GM21786 (cell line): ENCODE data around the gene ACOXL.

Experiments
- ATAC-seq: cut with Tn5 transposase; IDR thresholded peaks from one replicate; pipeline ENCODE4 v1.9.1; 2021; ENCODE audit not compliant: unreplicated experiment

ACOXL gene

GRCh38 chr2:110819711-110820110 lies 87.3 kb downstream of the ACOXL start:
- no peak for ATAC-seq

DNA sequence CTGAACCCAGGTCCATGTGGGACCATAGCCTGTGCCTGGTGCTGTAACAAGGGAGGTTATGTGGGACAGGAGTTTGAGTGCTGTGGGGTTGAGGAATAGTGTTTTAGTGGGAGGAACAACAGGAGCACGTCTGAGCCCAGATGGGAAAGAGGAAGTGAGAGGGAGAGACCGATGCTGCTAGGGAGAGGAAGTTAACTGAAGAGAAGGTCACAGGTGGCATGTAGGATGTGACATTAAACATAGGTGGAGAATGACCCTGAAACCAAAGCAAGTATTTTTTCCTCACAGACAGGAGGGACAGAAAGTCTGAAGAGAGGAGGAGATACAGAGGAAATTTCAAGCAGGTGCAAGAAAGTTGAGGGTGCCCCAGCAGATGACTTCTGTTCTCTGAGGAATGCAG lies 87.8 kb downstream of the ACOXL start:
- no peak for ATAC-seq

DNA sequence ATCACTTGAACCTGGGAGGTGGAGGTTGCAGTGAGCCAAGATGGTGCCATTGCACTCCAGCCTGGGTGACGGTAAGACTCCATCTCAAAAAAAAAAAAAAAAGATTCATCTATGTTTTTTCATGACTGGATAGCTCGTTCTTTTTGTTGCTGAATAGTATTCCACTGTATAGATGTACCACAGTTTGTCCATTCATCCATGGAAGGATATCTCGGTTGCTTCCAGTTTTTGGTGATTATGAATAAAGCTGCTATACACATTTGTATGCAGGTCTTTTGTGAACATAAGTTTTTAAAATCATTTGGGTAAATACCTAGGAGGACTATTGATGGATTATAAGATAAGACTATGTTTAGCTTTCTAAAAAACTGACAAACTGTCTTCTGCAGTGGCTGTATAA lies 90.8 kb downstream of the ACOXL start:
- ATAC-seq, result no peak

DNA sequence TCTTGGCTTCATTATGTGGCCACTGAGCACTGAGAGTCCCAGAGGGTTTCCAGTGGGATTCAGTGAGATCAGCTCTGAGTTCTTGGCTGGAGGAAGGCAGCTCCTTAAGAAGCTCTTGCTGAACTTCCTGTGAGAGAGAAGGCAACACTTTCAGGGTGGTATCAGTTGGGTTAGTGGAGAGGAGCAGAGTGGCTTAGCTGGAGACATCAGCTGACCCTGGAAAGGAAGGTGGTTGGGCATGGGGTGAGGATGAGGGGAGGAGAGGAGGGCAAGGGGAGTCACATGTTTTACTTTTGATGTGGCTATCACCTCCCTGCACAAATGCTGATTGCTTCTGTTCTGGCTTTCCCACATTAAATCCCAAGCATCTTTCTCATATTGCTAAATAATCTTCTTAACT lies 95.1 kb downstream of the ACOXL start:
- ATAC-seq, result no peak

DNA sequence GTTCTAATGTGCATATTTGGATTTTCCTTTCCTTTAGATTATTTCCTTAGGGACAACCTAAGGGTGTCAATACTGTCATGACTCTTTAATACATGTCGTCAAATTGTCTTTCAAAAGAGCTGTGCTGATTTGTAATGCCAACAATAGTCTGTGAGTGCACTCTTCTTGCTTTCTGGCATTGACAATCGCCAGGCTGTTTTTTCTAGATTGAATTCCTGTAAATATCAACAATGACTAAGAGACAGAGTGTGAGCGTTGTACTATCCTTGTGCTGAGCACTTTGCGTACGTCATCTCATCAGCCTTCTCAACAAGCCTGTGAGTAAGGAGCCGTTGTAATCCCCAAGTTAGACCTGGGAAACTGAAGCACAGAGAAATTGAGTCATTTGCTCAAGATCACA lies 96.0 kb downstream of the ACOXL start:
- ATAC-seq, result no peak

DNA sequence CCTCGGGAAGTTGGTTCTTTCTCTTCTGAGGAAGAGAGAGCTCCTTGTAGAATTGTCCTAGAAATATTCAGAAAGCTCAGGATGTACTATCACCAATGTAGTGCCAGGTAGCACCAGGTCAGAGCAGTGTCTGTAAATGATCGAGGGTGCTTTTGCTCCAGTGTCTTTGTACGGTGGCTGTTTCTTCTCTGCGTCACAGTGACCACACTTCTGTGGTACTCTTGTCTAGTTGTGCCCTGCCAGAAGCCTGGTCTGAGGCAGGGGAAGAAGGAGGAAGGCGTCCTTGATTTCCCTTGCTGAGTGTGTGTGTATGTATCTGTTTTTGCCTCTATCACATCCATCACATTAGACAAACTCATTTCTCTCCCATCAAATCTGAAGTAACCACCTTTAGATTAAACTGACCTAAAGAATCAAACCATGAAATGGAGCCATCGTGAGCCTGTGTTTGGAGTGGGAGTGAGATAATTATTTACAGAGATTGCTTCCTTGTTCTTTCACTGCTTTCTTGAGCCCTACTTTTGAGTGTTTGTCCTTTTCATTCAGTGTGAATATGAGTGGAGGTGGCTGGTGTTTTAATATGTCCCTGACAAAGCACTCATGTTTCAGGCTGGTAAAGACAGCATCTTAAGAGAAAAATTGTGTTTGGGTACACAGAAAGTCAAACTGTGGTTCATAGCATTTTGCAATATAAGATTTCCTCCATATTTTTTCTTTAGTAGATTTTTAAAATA lies 97.2 kb downstream of the ACOXL start:
- ATAC-seq, result no peak

DNA sequence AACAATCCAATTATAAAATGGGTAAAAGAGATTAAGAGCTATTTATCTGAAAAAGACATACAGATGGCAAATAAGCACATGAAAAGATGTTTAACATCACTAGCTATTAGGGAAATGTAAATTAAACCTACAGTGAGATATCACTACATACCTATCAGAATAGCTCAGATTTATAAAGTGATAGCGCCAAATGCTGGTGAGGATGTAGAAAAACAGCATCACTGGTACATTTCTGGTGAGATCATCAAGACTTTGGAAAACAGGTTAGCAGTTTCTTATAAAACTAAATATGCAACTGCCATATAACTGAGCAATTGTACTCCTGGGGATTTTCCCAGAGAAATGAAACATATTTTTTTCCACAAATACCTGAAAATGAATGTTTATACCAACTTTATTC lies 100.4 kb downstream of the ACOXL start:
- no peak for ATAC-seq

GRCh38 chr2:110834134-110834827 lies 101.9 kb downstream of the ACOXL start:
- ATAC-seq, result no peak

- no peak for ATAC-seq
Measured at GRCh38 chr2:110836671-110837070, 104.3 kb downstream of the ACOXL start.

- no peak for ATAC-seq
Measured at GRCh38 chr2:110837446-110838409, 105.4 kb downstream of the ACOXL start.

DNA sequence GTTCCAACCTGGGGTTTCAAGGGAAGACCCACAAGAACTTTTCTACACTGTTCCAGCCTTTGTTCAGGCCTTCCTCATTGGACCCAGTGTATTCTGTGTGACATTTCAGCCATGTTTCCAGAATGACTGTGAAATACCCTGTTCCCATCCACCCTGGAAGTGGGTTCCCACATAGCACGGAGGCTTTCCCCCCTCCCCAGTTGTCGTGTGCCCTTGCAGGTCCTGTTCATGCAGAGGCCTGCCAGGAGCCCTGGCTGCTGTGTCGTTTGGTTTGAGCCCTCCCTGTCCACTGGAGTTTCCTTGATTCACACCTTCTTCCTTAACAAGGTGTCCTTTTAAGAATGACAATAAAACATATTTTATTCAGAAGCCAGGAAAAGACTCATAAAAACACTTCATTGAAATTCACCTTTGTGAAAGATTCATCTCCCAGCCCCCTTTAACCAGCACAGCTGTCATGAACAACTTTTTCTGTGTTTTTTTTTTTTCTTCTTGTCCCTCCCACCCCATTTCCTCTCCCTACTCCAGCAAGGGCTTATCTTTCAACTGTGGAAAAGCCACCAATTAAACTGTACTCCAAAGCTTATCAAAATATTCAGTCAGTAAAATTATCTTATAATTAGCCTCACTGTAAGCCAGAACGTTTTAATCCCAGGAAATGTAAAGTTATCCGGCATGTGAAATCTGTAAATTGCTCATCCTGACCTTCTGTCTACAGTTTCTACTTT lies 106.4 kb downstream of the ACOXL start:
- no peak for ATAC-seq

DNA sequence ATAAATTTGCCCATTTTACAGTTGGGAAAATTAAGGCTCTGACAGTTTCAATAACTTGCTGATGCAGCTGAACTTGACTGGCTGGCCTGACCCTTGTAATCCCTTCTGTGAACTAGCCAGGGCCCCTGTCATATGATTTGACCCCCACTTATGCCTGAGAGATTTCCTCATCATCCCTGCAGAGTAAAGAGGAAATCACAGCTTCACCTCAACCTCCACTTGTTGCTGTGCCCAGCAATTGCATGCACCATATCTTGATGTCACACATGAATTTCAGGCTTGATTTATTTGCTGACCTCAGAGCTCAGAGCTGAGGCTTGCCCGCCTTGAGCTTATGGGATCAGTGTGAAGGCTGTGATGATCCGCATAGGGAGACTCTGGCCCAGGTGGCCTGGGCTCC lies 108.1 kb downstream of the ACOXL start:
- ATAC-seq, result no peak

DNA sequence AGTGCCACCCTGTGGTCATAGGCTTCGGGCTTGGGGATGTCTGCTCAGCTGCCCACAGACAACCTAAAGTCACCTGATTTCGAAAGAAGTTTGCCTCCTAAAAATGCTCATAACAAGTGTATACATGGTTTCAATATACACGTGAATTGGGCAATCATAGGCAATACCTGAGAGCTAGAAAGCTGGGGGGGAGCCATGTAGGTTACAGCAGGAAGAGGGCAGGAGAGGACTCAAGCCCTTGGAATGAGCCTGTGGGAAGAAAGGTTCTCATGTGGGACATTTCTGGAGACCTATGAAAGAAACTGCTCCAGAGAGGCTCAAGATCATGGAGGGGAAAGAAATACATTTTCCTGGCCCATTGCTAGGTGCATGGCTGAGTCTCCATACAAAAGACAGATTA lies 109.7 kb downstream of the ACOXL start:
- no peak for ATAC-seq

DNA sequence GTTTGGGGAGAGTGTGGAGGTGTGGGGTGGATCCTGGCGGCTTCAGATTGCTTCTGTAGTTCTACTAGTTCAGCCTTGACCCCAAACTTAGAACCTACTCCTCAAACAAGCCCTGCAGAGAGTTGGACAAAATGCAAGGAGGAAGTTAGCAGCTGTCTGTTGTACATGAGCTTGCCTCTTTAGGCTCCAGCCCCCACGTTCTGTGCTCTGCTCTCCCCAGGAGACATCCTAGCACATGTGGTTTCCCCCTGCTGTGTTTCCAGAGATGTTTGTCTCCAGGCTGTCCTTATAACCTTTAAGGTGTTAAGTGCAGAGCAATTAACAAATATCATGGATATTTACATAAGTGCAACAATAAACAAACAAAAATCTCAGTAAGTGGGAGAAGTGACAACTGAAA lies 111.1 kb downstream of the ACOXL start:
- ATAC-seq, result no peak

- ATAC-seq, result no peak
Measured at GRCh38 chr2:110843959-110844510, 111.7 kb downstream of the ACOXL start.

DNA sequence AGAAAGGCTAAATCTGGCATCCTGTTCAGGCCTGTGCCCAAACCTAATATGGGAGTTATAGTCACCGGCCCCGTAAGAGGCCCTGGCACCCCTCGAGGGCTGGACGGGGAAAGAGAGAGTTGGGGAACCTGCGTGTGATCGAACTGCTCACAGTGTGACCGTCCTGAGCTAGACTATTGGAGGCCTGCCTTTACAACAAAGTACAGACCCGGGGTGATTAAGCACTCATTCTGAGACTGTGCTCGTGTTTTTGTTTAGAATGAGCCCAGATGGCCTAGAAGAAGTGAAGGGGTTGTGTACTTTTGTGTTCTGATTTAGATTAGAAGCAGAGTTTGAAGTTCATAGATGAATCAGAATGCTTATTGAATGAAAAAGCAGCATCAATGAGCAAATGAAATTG lies 115.3 kb downstream of the ACOXL start:
- ATAC-seq, result no peak

- ATAC-seq, result no peak
Measured at GRCh38 chr2:110848071-110848470, 115.7 kb downstream of the ACOXL start.

DNA sequence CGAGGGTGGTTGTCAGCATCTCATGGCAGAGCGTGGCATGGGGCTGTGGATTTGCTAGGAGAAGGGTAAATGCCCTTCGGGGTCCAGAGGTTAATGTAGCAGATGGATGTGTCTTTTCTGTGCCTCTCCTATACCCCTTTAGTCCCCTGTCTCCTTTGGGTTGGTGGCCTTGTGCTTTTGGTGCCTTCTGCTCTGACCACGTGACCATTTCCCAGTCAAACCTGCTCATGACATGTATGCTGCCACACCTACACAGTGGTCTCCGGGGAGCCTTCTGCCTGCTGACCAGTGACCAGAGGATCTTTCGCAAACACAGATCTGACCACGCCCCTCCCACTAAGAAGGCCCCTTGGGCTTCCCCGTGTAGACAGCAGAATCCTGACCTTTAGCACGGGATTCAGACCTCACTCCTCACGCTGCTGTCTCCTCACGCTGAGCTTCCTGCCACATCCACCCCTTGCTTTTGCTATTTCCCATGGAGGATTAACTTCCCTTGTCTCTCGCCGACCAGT lies 116.2 kb downstream of the ACOXL start:
- ATAC-seq, result no peak

DNA sequence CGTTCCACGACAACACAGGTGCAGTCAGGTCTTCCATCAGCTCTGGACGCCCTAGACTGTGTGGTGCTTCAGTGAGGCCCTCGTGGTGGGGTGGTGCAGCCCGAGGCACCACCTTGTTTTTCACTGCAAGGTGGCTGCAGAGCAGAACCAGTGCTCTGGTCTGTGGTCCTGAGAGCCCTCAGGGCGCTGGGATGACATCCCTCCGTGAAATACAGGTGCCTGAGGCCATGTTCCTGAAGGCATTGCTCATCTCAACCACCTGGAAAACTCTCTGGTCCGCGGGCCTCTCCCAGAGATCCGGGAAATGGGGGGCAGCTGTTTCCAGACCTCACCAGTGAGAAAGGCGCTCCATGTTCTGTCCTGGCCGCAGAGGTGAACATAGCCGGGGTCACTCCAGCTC lies 119.2 kb downstream of the ACOXL start:
- ATAC-seq, result no peak

DNA sequence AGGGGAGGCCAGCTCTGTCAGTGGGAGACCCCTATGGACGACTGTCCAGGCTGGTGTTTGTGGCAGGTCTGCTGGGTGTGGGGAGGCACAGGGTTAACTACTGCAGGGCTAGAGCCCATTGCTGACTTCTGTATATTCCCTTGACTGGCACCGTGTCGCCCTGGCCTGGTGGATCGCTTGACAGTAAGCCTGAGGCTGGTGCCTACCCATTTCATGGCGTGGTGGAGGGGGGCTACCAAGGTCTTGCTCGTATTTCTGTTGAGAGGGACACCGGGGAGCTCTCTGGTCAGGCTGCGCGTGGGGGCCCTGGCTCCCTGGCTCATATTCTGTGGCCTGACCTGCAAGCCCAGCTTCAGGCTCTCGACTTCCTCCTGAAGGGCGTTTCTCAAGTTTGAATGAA lies 119.7 kb downstream of the ACOXL start:
- ATAC-seq, result no peak
